ENCODE measurements around the gene ZFHX3. TPM values are rescaled to one million over a fixed set of nuclear protein-coding genes. Genes with fewer than 3 reads are reported as not detected.
"Not testable (repeated sequence)": the region's sequence is repeated elsewhere in the genome, so short reads cannot be mapped to it uniquely, and the experiment has no call there.

The ZFHX3 gene
- total RNA-seq, 6 experiments from 2014 or later = 7.1 to 9.4 (median 7.7) TPM

GRCh38 chr16:72996291-72997062 is 51.5 kb downstream of the ZFHX3 start:
- no peak for TF ChIP-seq POLR2A (IDR thresholded peaks at IDR 0.05)
- TF ChIP-seq, protein P1, sequence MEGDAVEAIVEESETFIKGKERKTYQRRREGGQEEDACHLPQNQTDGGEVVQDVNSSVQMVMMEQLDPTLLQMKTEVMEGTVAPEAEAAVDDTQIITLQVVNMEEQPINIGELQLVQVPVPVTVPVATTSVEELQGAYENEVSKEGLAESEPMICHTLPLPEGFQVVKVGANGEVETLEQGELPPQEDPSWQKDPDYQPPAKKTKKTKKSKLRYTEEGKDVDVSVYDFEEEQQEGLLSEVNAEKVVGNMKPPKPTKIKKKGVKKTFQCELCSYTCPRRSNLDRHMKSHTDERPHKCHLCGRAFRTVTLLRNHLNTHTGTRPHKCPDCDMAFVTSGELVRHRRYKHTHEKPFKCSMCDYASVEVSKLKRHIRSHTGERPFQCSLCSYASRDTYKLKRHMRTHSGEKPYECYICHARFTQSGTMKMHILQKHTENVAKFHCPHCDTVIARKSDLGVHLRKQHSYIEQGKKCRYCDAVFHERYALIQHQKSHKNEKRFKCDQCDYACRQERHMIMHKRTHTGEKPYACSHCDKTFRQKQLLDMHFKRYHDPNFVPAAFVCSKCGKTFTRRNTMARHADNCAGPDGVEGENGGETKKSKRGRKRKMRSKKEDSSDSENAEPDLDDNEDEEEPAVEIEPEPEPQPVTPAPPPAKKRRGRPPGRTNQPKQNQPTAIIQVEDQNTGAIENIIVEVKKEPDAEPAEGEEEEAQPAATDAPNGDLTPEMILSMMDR (IDR thresholded peaks at IDR 0.05) = no peak
- H3K4me1 ChIP-seq = peaks cover 0 to 31% (median 14%) of the 10 kb centered on the region in 4 donors
- intact Hi-C loops (cut with DNase I) = no loop called here
- WGBS (ENCODE audit: insufficient coverage, low coverage, low lambda C conversion rate, missing lambda C conversion rate) = 57% methylated on average over 11 of the region's 11 CpGs
- no peak for DNase-seq
- no peak overlapping the region for H3K27ac ChIP-seq
- H3K4me3 ChIP-seq = no peak overlapping the region
- ATAC-seq = peak; percentile 72 to 89 (median 81)
- H3K36me3 ChIP-seq = no peaks in the 10 kb centered on the region
- H3K27me3 ChIP-seq = no peaks in the 10 kb centered on the region
- H3K9me3 ChIP-seq = no peaks in the 10 kb centered on the region

DNA sequence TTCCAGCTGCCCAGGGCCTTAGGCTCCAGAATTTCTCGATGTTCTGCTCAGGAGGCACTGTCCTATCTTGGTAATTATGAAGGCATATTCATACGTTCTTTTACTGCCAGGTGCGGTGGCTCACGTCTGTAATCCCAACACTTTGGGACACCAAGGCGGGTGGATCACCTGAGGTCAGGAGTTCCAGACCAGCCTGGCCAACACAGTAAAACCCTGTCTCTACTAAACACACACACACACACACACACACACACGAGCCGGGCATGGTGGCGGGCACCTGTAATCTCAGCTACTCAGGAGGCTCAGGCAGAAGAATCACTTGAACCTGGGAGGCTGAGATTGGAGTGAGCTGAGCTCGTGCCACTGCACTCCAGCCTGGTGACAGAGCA is 52.1 kb downstream of the ZFHX3 start:
- DNase-seq; H3K4me3 ChIP-seq; intact Hi-C loops (cut with DNase I); H3K27ac ChIP-seq; H3K9me3 ChIP-seq; ATAC-seq; H3K36me3 ChIP-seq; H3K27me3 ChIP-seq: not testable (repeated sequence)
- peaks cover 0 to 34% (median 14%) of the 10 kb centered on the region in 4 donors for H3K4me1 ChIP-seq
- WGBS (ENCODE audit: insufficient coverage, low coverage, low lambda C conversion rate, missing lambda C conversion rate) = 89% methylated on average over 7 of the region's 9 CpGs

GRCh38 chr16:72995151-72995881 is 52.6 kb downstream of the ZFHX3 start:
- ATAC-seq (no peak), DNase-seq (no peak)
- TF ChIP-seq POLR2A (IDR thresholded peaks at IDR 0.05) = no peak
- TF ChIP-seq, protein P1 (IDR thresholded peaks at IDR 0.05) = peak in 1 of 4 donors; percentile 15
- peaks cover 0 to 37% (median 14%) of the 10 kb centered on the region in 4 donors for H3K4me1 ChIP-seq
- WGBS (ENCODE audit: insufficient coverage, low coverage, low lambda C conversion rate, missing lambda C conversion rate) = 81% methylated on average over 12 of the region's 18 CpGs
- H3K27ac ChIP-seq = no peak overlapping the region
- H3K36me3 ChIP-seq = no peaks in the 10 kb centered on the region
- H3K9me3 ChIP-seq = no peaks in the 10 kb centered on the region
- H3K4me3 ChIP-seq = no peak overlapping the region
- no peaks in the 10 kb centered on the region for H3K27me3 ChIP-seq
- intact Hi-C loops (cut with DNase I) = no loop called here

GRCh38 chr16:72992142-72992601 is 55.8 kb downstream of the ZFHX3 start:
- no peaks in the 10 kb centered on the region for H3K27me3 ChIP-seq
- DNase-seq (peak in 1 of 3 donors; percentile 28), ATAC-seq (no peak)
- WGBS (ENCODE audit: insufficient coverage, low coverage, low lambda C conversion rate, missing lambda C conversion rate) = 48% methylated on average over 6 of the region's 6 CpGs
- intact Hi-C loops (cut with DNase I) = no loop called here
- H3K4me3 ChIP-seq = no peak overlapping the region
- H3K27ac ChIP-seq = no peak overlapping the region
- TF ChIP-seq POLR2A (IDR thresholded peaks at IDR 0.05) = no peak
- TF ChIP-seq, protein P1 (IDR thresholded peaks at IDR 0.05) = no peak
- peaks cover 0 to 58% (median 16%) of the 10 kb centered on the region in 4 donors for H3K4me1 ChIP-seq
- H3K36me3 ChIP-seq = no peaks in the 10 kb centered on the region
- H3K9me3 ChIP-seq = no peaks in the 10 kb centered on the region

DNA sequence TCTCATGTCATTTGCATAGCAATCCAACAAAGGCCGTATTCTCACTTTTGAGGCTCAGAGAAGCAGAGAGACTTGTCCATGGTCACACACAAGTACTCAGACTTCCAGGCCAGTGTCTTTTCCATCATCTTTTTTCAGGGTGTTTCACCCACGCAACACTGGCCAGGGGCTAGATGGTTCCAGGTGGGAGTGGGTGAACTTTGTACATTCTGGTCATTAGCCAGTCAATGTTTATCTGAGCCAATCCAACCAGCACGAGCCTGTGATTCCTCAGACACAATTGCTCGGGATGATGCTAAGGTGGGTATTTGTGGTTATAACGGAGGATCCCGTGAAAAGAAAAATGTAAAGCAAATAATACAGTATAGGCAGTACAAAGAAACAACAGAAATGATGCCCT is 56.3 kb downstream of the ZFHX3 start:
- Histone ChIP-seq H3K9me3 (no peaks in the 10 kb centered on the region), H3K27me3 (no peaks in the 10 kb centered on the region), H3K4me3 (no peak overlapping the region), H3K36me3 (no peaks in the 10 kb centered on the region), H3K4me1 (peaks cover 0 to 55% (median 14%) of the 10 kb centered on the region in 4 donors), H3K27ac (no peak overlapping the region)
- DNase-seq (no peak), ATAC-seq (peak in 3 of 4 donors; percentile 6 to 52 (median 39))
- TF ChIP-seq, protein P1 (IDR thresholded peaks at IDR 0.05) = no peak
- no peak for TF ChIP-seq POLR2A (IDR thresholded peaks at IDR 0.05)
- intact Hi-C loops (cut with DNase I) = no loop called here
- WGBS (ENCODE audit: insufficient coverage, low coverage, low lambda C conversion rate, missing lambda C conversion rate) = 53% methylated on average over 6 of the region's 6 CpGs

Measured in right lobe of liver (tissue), 6 donors.